ENCODE results near the gene GPR55. TPM values are rescaled to one million over a fixed set of nuclear protein-coding genes. Genes with fewer than 3 reads are reported as not detected.

The GPR55 gene
- total RNA-seq, 1 donor from 2014 or later = not detected

DNA sequence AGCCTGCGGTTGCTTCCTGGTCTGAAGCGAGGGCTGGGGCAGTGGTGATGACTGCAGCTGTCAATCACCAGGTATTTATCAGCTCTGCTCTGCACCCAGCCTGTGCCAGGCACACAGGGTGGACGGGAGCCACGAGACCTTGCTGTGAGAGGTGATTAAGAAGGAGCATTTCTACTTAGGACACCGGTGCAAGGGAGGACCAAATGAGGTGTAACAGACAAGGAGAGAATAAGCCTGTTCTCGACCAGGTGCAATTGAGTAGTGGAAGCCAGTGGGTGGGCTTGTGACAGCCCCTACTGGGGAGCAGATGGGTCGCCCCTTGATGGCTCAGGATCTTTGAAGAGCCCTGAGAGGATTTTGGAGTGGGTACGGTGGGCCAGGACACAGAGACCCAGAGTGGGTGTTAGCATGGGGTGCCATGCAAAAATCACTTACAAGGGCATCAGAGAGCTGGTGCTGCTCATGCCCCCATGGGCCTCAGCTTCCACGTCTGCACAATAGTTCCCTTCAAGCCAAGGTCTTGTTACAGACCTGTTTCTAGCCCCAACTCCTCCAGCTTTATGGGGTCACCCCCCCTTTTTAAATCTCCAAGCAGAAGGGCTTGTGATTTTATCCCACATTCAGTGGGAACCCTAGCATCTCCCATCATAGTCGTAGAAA, 24.6 kb downstream of the GPR55 start:
- TF ChIP-seq, protein P1, sequence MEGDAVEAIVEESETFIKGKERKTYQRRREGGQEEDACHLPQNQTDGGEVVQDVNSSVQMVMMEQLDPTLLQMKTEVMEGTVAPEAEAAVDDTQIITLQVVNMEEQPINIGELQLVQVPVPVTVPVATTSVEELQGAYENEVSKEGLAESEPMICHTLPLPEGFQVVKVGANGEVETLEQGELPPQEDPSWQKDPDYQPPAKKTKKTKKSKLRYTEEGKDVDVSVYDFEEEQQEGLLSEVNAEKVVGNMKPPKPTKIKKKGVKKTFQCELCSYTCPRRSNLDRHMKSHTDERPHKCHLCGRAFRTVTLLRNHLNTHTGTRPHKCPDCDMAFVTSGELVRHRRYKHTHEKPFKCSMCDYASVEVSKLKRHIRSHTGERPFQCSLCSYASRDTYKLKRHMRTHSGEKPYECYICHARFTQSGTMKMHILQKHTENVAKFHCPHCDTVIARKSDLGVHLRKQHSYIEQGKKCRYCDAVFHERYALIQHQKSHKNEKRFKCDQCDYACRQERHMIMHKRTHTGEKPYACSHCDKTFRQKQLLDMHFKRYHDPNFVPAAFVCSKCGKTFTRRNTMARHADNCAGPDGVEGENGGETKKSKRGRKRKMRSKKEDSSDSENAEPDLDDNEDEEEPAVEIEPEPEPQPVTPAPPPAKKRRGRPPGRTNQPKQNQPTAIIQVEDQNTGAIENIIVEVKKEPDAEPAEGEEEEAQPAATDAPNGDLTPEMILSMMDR (conservative IDR thresholded peaks at IDR 0.05; ENCODE audit: low read depth, low read length) = no peak
- no peak for DNase-seq (ENCODE audit: low read depth)
- no peak overlapping the region for H3K4me3 ChIP-seq (ENCODE audit: low read depth, low read length)

DNA sequence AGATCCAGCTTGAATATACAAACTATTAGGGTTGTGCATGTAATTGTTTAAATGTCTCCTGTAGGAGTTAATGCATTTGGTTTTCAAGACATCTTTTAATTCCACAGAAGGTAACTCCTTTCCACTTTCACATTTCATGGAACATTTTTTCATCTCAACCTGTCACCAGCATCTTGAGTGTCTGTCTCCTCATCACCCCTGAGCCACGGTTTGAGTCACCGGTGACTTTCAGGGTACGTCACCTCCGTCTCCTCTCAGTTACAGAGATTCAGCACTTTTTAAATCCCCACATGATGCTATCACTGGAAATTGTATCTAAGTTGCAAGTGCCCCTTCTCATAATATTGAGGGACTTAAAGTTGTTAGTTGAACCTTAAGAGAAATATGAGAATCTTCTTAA, 25.3 kb downstream of the GPR55 start:
- H3K4me3 ChIP-seq (ENCODE audit: low read depth, low read length) = no peak overlapping the region
- TF ChIP-seq, protein P1 (conservative IDR thresholded peaks at IDR 0.05; ENCODE audit: low read depth, low read length) = no peak
- DNase-seq (ENCODE audit: low read depth) = no peak

DNA sequence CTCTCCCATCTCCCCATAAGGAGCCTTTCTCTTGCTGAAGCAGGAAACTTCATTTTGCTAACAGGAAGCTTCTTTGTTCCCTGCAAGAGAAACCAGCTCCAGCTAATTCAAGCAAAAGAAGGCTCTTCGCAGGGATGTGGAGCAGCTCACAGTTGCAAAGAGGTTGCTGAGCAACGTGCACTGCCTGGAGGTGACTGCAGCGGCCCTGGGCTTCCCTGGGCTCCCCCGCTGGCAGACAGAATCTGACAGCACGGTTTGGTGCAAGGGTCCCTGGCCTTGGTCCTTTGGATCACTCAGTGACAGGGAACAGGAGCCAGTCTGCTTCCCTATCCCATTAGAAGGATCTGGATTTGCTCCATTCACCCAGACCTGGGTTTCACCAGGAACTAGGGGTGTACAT, 25.8 kb downstream of the GPR55 start:
- H3K4me3 ChIP-seq (ENCODE audit: low read depth, low read length) = no peak overlapping the region
- no peak for DNase-seq (ENCODE audit: low read depth)
- TF ChIP-seq, protein P1 (conservative IDR thresholded peaks at IDR 0.05; ENCODE audit: low read depth, low read length) = no peak

DNA sequence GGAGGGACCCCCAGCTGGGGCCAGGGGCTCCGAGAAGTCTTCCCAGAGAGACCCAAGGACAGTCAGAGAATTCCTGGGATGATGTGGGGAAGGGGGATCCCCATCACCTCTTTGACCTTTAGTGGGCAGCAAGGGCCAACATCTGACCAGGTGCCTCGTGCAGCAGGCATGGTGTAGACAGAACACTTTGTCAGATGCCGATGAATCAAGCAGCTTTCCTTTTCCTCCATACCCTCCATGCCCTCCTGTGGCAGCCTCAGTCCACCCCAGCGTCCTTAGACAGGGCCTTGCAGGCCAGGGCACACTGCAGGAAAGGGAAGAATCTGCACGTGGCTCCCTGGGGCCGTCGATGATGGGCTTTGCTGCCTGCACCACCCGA, 26.3 kb downstream of the GPR55 start:
- no peak overlapping the region for H3K4me3 ChIP-seq (ENCODE audit: low read depth, low read length)
- TF ChIP-seq, protein P1 (conservative IDR thresholded peaks at IDR 0.05; ENCODE audit: low read depth, low read length) = no peak
- no peak for DNase-seq (ENCODE audit: low read depth)

DNA sequence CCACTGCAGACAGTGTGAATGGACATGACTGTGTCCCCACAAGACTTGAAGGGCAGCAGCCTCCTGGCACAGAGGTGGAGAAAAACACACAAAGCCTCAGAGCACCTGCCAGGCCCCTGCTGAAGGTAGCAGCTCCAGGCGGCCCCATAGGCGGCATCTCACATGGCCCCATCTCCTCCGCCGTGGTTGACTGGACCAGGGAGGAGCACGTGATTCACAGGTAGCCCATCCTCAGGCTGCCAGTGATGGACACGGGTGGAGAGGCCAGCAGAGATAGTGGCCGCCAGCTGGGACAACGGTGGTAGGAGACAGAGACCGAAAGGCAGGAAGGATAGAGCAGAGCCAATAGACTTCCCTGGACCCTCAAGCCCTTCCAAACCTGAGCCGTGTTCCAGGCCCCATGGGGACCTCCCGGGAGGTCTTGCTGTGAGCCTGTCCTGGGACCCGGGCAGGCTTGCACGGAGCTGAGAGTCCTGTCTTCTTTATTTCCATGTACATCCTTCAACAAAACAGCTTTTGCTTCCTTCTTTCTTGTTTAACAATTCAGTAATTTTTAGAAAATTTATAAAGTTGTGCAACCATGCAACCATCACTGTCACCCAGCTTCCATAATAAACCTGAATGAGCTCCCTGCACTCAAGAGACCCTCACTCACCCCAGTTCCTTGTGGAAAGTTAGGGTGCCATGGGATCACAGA, 26.9 kb downstream of the GPR55 start:
- TF ChIP-seq, protein P1 (conservative IDR thresholded peaks at IDR 0.05; ENCODE audit: low read depth, low read length) = no peak
- no peak overlapping the region for H3K4me3 ChIP-seq (ENCODE audit: low read depth, low read length)
- DNase-seq (ENCODE audit: low read depth) = no peak

DNA sequence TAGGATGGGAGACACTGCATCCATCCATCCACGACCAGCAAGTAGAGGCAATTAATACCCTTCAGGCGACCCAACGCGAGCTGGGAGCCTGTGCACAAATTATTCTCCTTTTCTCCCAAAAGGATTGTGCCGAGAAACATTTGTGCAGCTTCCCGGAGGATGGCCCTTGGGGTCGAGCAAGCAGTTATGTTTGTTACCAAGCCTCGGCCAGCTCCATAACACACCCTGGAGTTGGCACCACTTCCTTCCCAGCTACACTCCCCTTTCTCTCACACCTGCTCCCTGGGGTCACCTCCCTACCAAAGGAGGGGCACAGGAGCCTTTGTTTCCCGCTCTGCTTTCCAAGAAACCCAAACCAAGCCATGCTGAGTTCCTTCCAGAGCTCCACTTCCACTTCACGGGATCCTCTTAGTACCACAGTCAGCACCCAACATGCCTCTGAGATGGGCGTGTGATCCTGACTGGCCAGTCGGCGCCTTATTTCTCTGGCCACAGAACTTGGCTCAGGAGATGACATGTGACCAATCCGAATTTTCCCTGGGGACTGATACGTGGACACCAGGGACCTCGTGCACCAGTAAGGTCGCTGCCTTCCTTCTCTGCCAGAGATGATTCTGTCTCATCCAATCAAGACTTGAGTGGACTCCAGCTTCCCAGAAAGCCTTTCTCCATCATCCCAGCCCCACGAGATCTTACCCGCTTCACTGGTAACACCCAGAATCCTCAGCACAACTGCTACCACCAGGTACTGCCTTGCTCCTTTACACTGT, 28.5 kb downstream of the GPR55 start:
- no peak overlapping the region for H3K4me3 ChIP-seq (ENCODE audit: low read depth, low read length)
- no peak for DNase-seq (ENCODE audit: low read depth)
- TF ChIP-seq, protein P1 (conservative IDR thresholded peaks at IDR 0.05; ENCODE audit: low read depth, low read length) = no peak
